T-cell (primary cell): ENCODE measurements around the gene EHF. TPM values are rescaled to one million over a fixed set of nuclear protein-coding genes. Genes with fewer than 3 reads are reported as not detected.

Source experiments
- ATAC-seq, 4 experiments: fragments of 200-7000 bp in 3 of 4; fragments of 150-1000 bp in 1 of 4; cut with Tn5 transposase; replicated peaks in 1 of 4; 1 replicate in 3 of 4; 2 replicates in 1 of 4; pipeline ENCODE4 v1.10.0; 2021; ENCODE audit warnings: moderate library complexity in 3 of 4, mild to moderate bottlenecking in 2 of 4, moderate number of reproducible peaks in 1 of 4
- CTCF ChIA-PET, 2 donors: fragments of 300-600 bp; sonication (Branson Sonifier 250); formaldehyde crosslinking; loops; one replicate each; lab custom pipeline; 2022; ENCODE audit warnings: antibody characterized with exemption in 2 of 2; lab: Charles Lee
- POLR2A ChIA-PET, 2 donors: fragments of 300-600 bp; sonication (Branson Sonifier 250); formaldehyde crosslinking; loops; one replicate each; lab custom pipeline; 2022; ENCODE audit warnings: antibody characterized with exemption in 2 of 2; lab: Charles Lee
- DNase-seq, 35 experiments: peaks; one replicate each; pipeline versions ENCODE4 v3.0.0 to v3.0.0-alpha.2; 2013 to 2023
- H3K27ac ChIP-seq: one replicate; pipeline ENCODE4 v1.5.1; 2013; ENCODE audit warnings: low read length
- H3K27me3 ChIP-seq, 2 experiments: replicated peaks in 1 of 2; 1 replicate in 1 of 2; 2 replicates in 1 of 2; pipeline versions ENCODE4 v1.6.1 to v1.7.0; 2013; ENCODE audit warnings: low read length in 1 of 2, mixed read lengths in 1 of 2; ENCODE audit not compliant: control insufficient read depth in 2 of 2, insufficient read depth in 2 of 2; ENCODE audit errors: extremely low read depth in 1 of 2
- H3K36me3 ChIP-seq, 2 donors: 1 replicate in 1 of 2; 2 replicates in 1 of 2; pipeline versions ENCODE4 v1.6.1 to v1.7.0; 2013; ENCODE audit warnings: low read length in 1 of 2; ENCODE audit not compliant: control insufficient read depth in 2 of 2, insufficient read depth in 1 of 2; ENCODE audit errors: extremely low read depth in 1 of 2
- H3K4me1 ChIP-seq, 2 experiments: 1 replicate in 1 of 2; 2 replicates in 1 of 2; pipeline versions ENCODE4 v1.6.1 to v1.7.0; 2013; ENCODE audit warnings: low read length in 2 of 2, mixed read lengths in 1 of 2; ENCODE audit not compliant: insufficient read depth in 2 of 2, control insufficient read depth in 1 of 2; ENCODE audit errors: extremely low read depth in 1 of 2
- H3K4me3 ChIP-seq, 2 donors: 1 replicate in 1 of 2; 2 replicates in 1 of 2; pipeline versions ENCODE4 v1.5.1 to v1.7.0; 2013; ENCODE audit warnings: mild to moderate bottlenecking in 2 of 2, low read length in 1 of 2, moderate library complexity in 1 of 2; ENCODE audit not compliant: control insufficient read depth in 1 of 2; ENCODE audit errors: extremely low read depth in 1 of 2
- H3K9me3 ChIP-seq: 2 replicates; pipeline ENCODE4 v1.7.0; 2013
- H3K27ac Mint-ChIP-seq, 2 donors: one replicate each; pipeline ENCODE4 v1.8.0; 2020 to 2021; ENCODE audit warnings: mild to moderate bottlenecking in 2 of 2, mixed read lengths in 2 of 2
- H3K27me3 Mint-ChIP-seq, 2 donors: one replicate each; pipeline ENCODE4 v1.8.0; 2021 to 2022; ENCODE audit warnings: mixed read lengths in 2 of 2
- H3K36me3 Mint-ChIP-seq: one replicate; pipeline ENCODE4 v1.8.0; 2021; ENCODE audit warnings: mixed read lengths
- H3K4me1 Mint-ChIP-seq, 3 donors: one replicate each; pipeline ENCODE4 v1.8.0; 2020 to 2022; ENCODE audit warnings: mixed read lengths in 3 of 3, mild to moderate bottlenecking in 1 of 3
- H3K4me3 Mint-ChIP-seq, 3 donors: one replicate each; pipeline ENCODE4 v1.8.0; 2020 to 2022; ENCODE audit warnings: mild to moderate bottlenecking in 3 of 3, mixed read lengths in 3 of 3, moderate library complexity in 3 of 3
- H3K9me3 Mint-ChIP-seq, 3 donors: one replicate each; pipeline ENCODE4 v1.8.0; 2020 to 2022; ENCODE audit warnings: mixed read lengths in 3 of 3
- WGBS: methylation state at CpG from one replicate; pipeline ENCODE4 v1.1.5; 2013; ENCODE audit warnings: missing lambda C conversion rate; ENCODE audit not compliant: insufficient coverage; 5-methylcytosine and 5-hydroxymethylcytosine counted together
- total RNA-seq, 35 experiments: library from RNA in 6 of 35; stranded (reverse) in 6 of 35; fragments of 120-200 nt in 1 of 35; gene quantifications; one replicate each; pipeline versions ENCODE4 v1.2.1 to v1.2.4 and lab custom pipeline; 2013 to 2026

EHF gene
- total RNA-seq, 5 donors from 2014 or later (not counting 1 experiment from before 2014, with no cell fraction given): 0.30 to 0.47 (median 0.43) TPM; not detected in 2

DNA sequence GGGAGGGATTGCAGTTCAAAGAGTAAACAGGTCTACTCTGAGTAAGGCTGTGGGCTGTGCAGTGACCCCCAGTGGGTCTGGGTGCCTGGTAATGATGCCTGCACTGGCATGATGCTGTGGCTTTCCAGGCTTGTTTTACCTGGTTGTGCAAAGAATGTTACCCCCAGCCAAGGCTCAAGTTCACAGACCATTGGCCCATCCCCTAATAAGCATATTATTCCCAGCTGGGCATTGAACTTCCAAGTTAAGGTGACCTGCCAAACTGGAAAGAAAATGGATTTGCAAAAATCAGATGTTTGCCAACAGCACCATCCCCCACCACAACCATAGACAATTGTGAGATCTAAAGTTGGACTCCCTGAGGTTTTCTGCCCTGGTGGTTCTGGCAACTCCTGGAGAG, 7.9 kb upstream of the EHF start:
- Histone ChIP-seq H3K9me3 (no peaks in the 10 kb centered on the region), H3K27ac (no peak overlapping the region), H3K36me3 (no peaks in the 10 kb centered on the region), H3K4me3 (no peak overlapping the region), H3K4me1 (no peaks in the 10 kb centered on the region), H3K27me3 (no peaks in the 10 kb centered on the region)
- Mint-ChIP-seq H3K4me1 (peaks cover 0 to 3% (median 1%) of the 10 kb centered on the region in 3 donors), H3K4me3 (no peak overlapping the region), H3K9me3 (no peaks in the 10 kb centered on the region), H3K27me3 (peaks cover 0 to 14% of the 10 kb centered on the region in 2 donors), H3K27ac (no peak overlapping the region), H3K36me3 (no peaks in the 10 kb centered on the region)
- DNase-seq: no peak
- no peak for ATAC-seq
- CTCF ChIA-PET: no interaction called here
- POLR2A ChIA-PET: no interaction called here

DNA sequence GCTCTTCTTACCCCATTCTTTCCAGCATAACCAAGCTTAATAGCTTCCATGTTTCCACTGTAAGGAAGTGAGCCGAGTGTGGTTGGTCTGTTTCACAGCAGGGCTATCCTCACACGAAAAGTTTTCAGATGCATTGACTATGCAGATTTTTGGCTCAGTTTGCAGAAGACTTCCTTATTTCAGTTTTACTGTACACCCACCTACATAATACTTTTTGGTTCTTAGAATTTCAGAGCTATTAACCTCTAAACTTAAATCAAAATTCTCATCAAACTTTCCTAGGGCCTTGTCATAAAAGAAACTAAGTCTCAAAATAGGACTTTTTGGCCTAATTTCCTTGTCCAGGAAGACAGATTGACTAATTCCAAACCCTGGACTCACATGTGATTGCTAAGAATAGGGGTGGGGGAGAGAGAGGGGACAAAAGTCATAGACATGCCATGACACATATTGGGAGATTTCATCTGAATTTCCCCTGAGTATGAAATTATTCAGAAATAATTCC, 7.3 kb upstream of the EHF start:
- no peak overlapping the region for H3K27ac Mint-ChIP-seq
- H3K9me3 Mint-ChIP-seq: no peaks in the 10 kb centered on the region
- ChIA-PET CTCF (no interaction called here), POLR2A (no interaction called here)
- H3K4me3 Mint-ChIP-seq: no peak overlapping the region
- no peaks in the 10 kb centered on the region for H3K36me3 ChIP-seq
- H3K9me3 ChIP-seq: no peaks in the 10 kb centered on the region
- no peaks in the 10 kb centered on the region for H3K27me3 ChIP-seq
- peaks cover 0 to 11% of the 10 kb centered on the region in 2 donors for H3K27me3 Mint-ChIP-seq
- no peak overlapping the region for H3K4me3 ChIP-seq
- ATAC-seq (no peak), DNase-seq (no peak)
- no CpG with 5 or more reads among the region's 2 CpGs for WGBS
- H3K36me3 Mint-ChIP-seq: no peaks in the 10 kb centered on the region
- no peak overlapping the region for H3K27ac ChIP-seq
- H3K4me1 ChIP-seq: no peaks in the 10 kb centered on the region
- H3K4me1 Mint-ChIP-seq: peaks cover 0 to 3% (median 1%) of the 10 kb centered on the region in 3 donors

DNA sequence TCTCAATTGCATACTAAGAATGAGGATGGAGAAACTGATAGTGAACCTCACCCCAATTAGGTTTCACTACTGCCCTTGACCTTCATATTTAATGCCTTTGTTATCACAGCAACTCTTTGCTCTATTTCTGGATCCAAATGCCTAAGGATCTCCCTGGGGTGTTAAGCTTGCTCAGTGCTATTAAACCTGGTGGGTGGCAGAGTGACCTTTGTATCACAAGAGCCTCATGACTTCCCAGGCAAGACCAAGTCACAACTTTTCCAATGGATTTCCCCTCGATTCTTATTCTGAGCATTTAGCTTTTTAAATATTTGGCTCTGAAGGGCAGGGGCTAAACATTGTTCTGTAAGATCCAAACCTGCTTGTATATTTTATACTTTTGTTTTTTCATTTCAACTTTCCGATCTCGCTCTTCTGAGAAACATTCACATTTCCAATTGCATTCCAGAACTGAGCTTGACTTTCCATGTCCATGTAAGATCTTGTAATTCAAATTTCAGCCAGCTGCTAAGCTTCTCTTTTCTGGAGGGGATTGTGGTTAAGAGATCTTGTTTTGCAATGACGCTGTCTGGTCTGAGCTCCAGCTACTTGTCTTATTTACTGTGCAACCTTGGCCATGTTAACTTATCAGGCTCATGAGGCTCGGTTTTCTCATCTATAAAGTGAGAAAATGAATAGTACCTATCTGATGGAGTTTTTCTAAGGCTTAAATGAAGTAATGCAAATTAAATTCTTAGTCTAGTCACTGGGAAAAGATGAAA, 6.4 kb upstream of the EHF start:
- no peak overlapping the region for H3K4me3 Mint-ChIP-seq
- no peaks in the 10 kb centered on the region for H3K9me3 Mint-ChIP-seq
- H3K27me3 Mint-ChIP-seq: peaks cover 0 to 11% of the 10 kb centered on the region in 2 donors
- ATAC-seq (no peak), DNase-seq (no peak)
- ChIA-PET CTCF (no interaction called here), POLR2A (interaction anchor here in 1 of 2 donors (0.9 kb wide), 1 partner anchor 312 kb away, joined by 4 read pairs; no protein-coding TSS in a partner anchor)
- Histone ChIP-seq H3K9me3 (no peaks in the 10 kb centered on the region), H3K27me3 (no peaks in the 10 kb centered on the region), H3K36me3 (no peaks in the 10 kb centered on the region), H3K4me1 (no peaks in the 10 kb centered on the region), H3K4me3 (no peak overlapping the region), H3K27ac (no peak overlapping the region)
- H3K36me3 Mint-ChIP-seq: no peaks in the 10 kb centered on the region
- peaks cover 0 to 3% (median 1%) of the 10 kb centered on the region in 3 donors for H3K4me1 Mint-ChIP-seq
- WGBS: 0% methylated on average over 1 of the region's 5 CpGs
- H3K27ac Mint-ChIP-seq: no peak overlapping the region

DNA sequence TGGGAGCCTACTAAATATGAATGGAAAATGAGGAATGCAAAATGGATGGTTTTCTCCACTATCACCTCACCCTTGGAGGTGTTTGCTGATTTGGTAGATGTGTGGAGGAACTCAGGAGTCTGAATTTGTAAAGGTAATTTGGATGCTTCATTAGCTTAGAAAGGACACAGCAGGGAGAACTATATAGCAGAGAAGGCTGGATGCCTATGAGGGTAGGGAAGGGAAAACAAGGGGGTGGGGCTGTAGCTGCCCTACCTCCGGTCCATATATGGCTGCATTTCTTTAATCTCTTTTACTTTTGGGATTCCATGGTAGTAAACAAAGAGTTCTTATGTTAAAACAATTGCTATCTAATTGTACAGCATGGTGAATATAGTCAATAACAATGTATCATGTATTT, 4.8 kb upstream of the EHF start:
- CTCF ChIA-PET: no interaction called here
- no peaks in the 10 kb centered on the region for H3K9me3 Mint-ChIP-seq

GRCh38 chr11:34616830-34617504, 3.9 kb upstream of the EHF start:
- Histone ChIP-seq H3K4me1 (no peaks in the 10 kb centered on the region), H3K36me3 (no peaks in the 10 kb centered on the region), H3K9me3 (no peaks in the 10 kb centered on the region), H3K4me3 (no peak overlapping the region), H3K27ac (no peak overlapping the region), H3K27me3 (peaks cover 0 to 2% of the 10 kb centered on the region in 2 experiments)
- Mint-ChIP-seq H3K27ac (no peak overlapping the region), H3K36me3 (no peaks in the 10 kb centered on the region), H3K4me1 (peaks cover 0 to 3% (median 1%) of the 10 kb centered on the region in 3 donors), H3K9me3 (no peaks in the 10 kb centered on the region), H3K4me3 (no peak overlapping the region), H3K27me3 (peaks cover 3 to 13% of the 10 kb centered on the region in 2 donors)
- DNase-seq: no peak
- POLR2A ChIA-PET: interaction anchor here in 1 of 2 donors (0.5 kb wide), 1 partner anchor 717 kb away, joined by 5 read pairs; no protein-coding TSS in a partner anchor
- CTCF ChIA-PET: no interaction called here
- 90% methylated on average over 5 of the region's 7 CpGs for WGBS
- no peak for ATAC-seq

More for the DNA sequence above, 4.8 kb upstream of the EHF start:
- DNase-seq (no peak), ATAC-seq (no peak)
- Histone ChIP-seq H3K4me3 (no peak overlapping the region), H3K9me3 (no peaks in the 10 kb centered on the region), H3K4me1 (no peaks in the 10 kb centered on the region), H3K36me3 (no peaks in the 10 kb centered on the region), H3K27me3 (peaks cover 0 to 2% of the 10 kb centered on the region in 2 experiments), H3K27ac (no peak overlapping the region)
- no peak overlapping the region for H3K27ac Mint-ChIP-seq
- no CpG with 5 or more reads among the region's 1 CpG for WGBS
- H3K4me3 Mint-ChIP-seq: no peak overlapping the region
- peaks cover 0 to 11% of the 10 kb centered on the region in 2 donors for H3K27me3 Mint-ChIP-seq
- peaks cover 0 to 3% (median 1%) of the 10 kb centered on the region in 3 donors for H3K4me1 Mint-ChIP-seq
- POLR2A ChIA-PET: no interaction called here
- H3K36me3 Mint-ChIP-seq: no peaks in the 10 kb centered on the region

DNA sequence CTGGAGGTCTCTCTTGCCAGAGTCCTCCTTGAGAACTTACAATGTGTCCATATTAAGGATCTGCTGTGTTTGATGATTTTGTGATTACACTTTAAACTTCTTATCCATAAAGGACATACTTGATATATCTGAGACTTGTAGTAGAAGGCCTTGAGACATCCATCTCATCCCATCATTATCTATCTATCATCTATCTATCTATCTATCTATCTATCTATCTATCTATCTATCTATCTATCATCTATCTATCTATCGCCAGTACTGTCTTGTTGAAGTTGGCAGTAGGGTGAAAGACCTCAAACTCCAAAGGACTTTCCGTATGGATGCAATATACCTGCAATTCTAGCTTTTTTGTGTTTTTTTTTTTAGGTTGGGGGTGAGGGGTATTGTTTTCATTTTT, 2.5 kb upstream of the EHF start:
- H3K27me3 ChIP-seq: peaks cover 0 to 7% of the 10 kb centered on the region in 2 experiments
- DNase-seq (no peak), ATAC-seq (no peak)
- peaks cover 0 to 3% (median 1%) of the 10 kb centered on the region in 3 donors for H3K4me1 Mint-ChIP-seq
- no peak overlapping the region for H3K4me3 Mint-ChIP-seq
- peaks cover 0 to under 1% of the 10 kb centered on the region in 2 experiments for H3K4me1 ChIP-seq
- no peak overlapping the region for H3K27ac ChIP-seq
- H3K27me3 Mint-ChIP-seq: peaks cover 12 to 18% of the 10 kb centered on the region in 2 donors
- H3K36me3 Mint-ChIP-seq: no peaks in the 10 kb centered on the region
- no peak overlapping the region for H3K27ac Mint-ChIP-seq
- POLR2A ChIA-PET: interaction anchor here in 1 of 2 donors (1.2 kb wide), 1 partner anchor 172 kb away, joined by 3 read pairs; no protein-coding TSS in a partner anchor
- CTCF ChIA-PET: no interaction called here
- WGBS: no CpG with 5 or more reads among the region's 2 CpGs
- no peaks in the 10 kb centered on the region for H3K9me3 Mint-ChIP-seq
- no peaks in the 10 kb centered on the region for H3K36me3 ChIP-seq
- no peaks in the 10 kb centered on the region for H3K9me3 ChIP-seq
- no peak overlapping the region for H3K4me3 ChIP-seq
